HG02884 (cell line): ENCODE results near the gene CAPZB.

Experiments
- ATAC-seq: cut with Tn5 transposase; IDR thresholded peaks from one replicate; pipeline ENCODE4 v1.9.1; 2021; ENCODE audit warnings: mild to moderate bottlenecking, moderate library complexity; ENCODE audit not compliant: unreplicated experiment

Gene CAPZB

GRCh38 chr1:19449454-19450228 is 35.7 kb downstream of the CAPZB start:
- ATAC-seq, result no peak

GRCh38 chr1:19448491-19449439 is 36.6 kb downstream of the CAPZB start:
- ATAC-seq, result no peak

- ATAC-seq, result no peak
These were observed 37.8 kb downstream of the CAPZB start for GRCh38 chr1:19447550-19447949.

GRCh38 chr1:19445417-19446342 is 39.7 kb downstream of the CAPZB start:
- ATAC-seq, result no peak

GRCh38 chr1:19444296-19445021 is 40.9 kb downstream of the CAPZB start:
- ATAC-seq, result no peak

- no peak for ATAC-seq
These were observed 42.0 kb downstream of the CAPZB start for GRCh38 chr1:19443326-19443725.

GRCh38 chr1:19442154-19443096 is 42.9 kb downstream of the CAPZB start:
- no peak for ATAC-seq

GRCh38 chr1:19441048-19441780 is 44.1 kb downstream of the CAPZB start:
- no peak for ATAC-seq

GRCh38 chr1:19439464-19440171 is 45.7 kb downstream of the CAPZB start:
- ATAC-seq, result no peak

GRCh38 chr1:19438516-19439195 is 46.7 kb downstream of the CAPZB start:
- no peak for ATAC-seq

GRCh38 chr1:19437891-19438294 is 47.4 kb downstream of the CAPZB start:
- no peak for ATAC-seq

- ATAC-seq, result no peak
These were observed 48.4 kb downstream of the CAPZB start for GRCh38 chr1:19436716-19437476.

- no peak for ATAC-seq
These were observed 49.4 kb downstream of the CAPZB start for GRCh38 chr1:19435851-19436455.

- ATAC-seq, result no peak
These were observed 50.2 kb downstream of the CAPZB start for GRCh38 chr1:19435181-19435580.

- no peak for ATAC-seq
These were observed 51.7 kb downstream of the CAPZB start for GRCh38 chr1:19433719-19433998.
